ENCODE data around the gene HDGFL3.
"Not testable (repeated sequence)": the region's sequence is repeated elsewhere in the genome, so short reads cannot be mapped to it uniquely, and the experiment has no call there.

HDGFL3 gene
- long read RNA-seq, donor 1, full-length matches to known transcripts, result 24 of 42 reads
- long read RNA-seq, donor 1, partial matches to known transcripts, result 18 of 42 reads
- long read RNA-seq, donor 1, other reads (novel, unspliced or antisense), result 0 of 42 reads
- long read RNA-seq, donor 2, full-length matches to known transcripts, result 14 of 27 reads
- long read RNA-seq, donor 2, partial matches to known transcripts, result 13 of 27 reads
- long read RNA-seq, donor 2, other reads (novel, unspliced or antisense), result 0 of 27 reads
- long read RNA-seq, donor 3, full-length matches to known transcripts, result 13 of 22 reads
- long read RNA-seq, donor 3, partial matches to known transcripts, result 9 of 22 reads
- long read RNA-seq, donor 3, other reads (novel, unspliced or antisense), result 0 of 22 reads
- long read RNA-seq, donor 4, full-length matches to known transcripts, result 22 of 37 reads
- long read RNA-seq, donor 4, partial matches to known transcripts, result 15 of 37 reads
- long read RNA-seq, donor 4, other reads (novel, unspliced or antisense), result 0 of 37 reads
- long read RNA-seq, donor 5, full-length matches to known transcripts, result 22 of 36 reads
- long read RNA-seq, donor 5, partial matches to known transcripts, result 14 of 36 reads
- long read RNA-seq, donor 5, other reads (novel, unspliced or antisense), result 0 of 36 reads
- long read RNA-seq, donor 6, full-length matches to known transcripts, result 21 of 52 reads
- long read RNA-seq, donor 6, partial matches to known transcripts, result 31 of 52 reads
- long read RNA-seq, donor 6, other reads (novel, unspliced or antisense), result 0 of 52 reads
- long read RNA-seq, donor 7, result 0 reads
- long read RNA-seq, donor 8, full-length matches to known transcripts, result 26 of 50 reads
- long read RNA-seq, donor 8, partial matches to known transcripts, result 24 of 50 reads
- long read RNA-seq, donor 8, other reads (novel, unspliced or antisense), result 0 of 50 reads

GRCh38 chr15:83207660-83208366 lies at the start of gene HDGFL3:
Gene HDGFL3 (minus strand): TSS chr15:83207823. CDS start chr15:83207414, 409 bp downstream.
- DNase-seq, result peak; percentile 89

DNA sequence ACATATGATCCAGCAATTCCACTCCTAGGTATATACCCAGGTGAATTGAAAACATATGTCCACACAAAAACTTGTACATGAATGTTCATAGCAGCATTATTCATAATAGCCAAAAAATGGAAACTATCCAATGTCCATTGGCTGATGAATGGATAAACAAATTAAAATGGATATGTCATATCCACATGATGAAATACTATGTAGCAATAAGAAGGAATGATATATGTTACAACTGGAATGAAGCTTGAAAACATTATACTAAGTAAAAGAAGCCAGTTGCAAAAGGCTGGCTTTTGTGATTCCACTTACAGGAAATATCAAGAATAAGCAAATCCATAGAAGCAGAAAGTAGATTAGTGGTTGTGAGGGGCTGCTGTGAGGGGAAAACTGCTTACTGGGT lies 43.2 kb upstream of the HDGFL3 start:
- no peak for DNase-seq

DNA sequence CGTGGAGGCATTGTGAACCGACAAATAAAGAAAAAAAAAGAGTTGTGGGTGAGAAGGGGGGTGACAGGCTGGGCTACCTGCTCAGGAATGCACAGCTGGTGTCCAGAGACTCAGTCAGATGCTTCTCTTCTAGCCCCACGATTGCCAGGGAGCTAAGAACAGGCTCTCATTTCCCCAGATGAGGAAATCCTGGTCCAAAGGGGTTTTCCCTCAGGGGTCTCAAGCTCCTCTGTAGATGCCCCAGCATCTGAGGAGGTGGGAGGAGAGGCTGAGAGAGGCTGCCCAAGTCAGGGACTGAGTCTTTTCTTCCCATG lies 41.4 kb upstream of the HDGFL3 start:
- no peak for DNase-seq

DNA sequence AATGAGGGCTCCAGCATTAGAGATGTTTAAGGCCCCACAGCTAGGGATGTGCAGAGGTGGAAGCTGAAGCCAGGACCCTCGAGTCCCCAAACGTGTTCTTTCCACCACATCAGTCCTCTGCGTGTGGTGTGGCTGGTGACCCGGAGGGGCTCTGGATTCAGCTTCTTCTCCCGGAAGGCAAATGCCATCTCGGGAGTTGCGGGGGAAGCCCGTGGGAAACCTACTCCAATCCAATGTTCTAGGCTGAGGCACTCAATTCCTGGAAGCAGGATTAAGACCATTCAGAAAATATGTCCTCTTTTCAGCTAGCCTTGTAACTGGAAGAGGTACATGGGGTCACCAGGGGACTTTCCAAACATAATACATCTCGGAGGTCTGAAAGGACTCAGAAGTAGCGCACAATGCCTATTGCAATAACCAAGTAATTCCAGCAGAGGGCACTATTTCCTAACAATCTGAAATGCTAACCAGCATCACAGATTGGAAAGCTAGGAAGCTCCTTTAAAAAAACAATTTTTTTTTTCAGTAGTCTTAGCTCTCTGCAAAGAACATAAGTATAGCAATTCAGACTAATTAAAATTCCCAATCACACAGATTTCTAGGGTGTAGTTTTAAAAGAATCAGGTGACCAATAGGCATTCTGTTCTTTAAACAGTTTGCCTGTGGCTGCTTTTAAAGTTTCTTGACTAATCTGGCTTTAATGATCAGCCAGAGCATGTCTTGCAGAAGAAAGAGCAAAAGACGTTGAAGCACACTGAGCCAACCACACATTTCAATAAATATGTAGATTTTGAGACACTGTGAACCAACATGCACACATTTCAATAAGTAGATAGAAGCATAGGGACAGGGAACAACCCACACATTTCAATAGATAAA lies 40.8 kb upstream of the HDGFL3 start:
- DNase-seq, result peak; percentile 39

DNA sequence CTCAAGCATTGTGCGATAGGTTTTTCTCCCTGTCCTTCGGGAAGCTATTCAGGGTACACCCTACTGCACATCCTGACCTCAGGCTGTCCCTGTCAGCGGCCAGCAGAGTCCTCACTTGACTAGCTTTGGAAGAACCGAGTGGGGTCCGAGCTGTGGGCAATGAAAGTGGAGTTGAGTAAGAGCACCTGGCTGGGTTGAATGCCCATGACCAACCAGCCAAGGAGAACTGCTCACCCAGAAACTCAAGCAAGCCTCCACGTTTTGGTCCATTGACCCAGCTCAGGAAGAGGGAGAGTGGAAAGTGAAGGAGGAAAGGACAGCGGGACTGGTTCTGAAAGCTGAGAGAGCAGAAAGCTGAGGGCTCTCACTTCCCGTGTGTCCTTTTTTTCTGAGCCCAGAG lies 36.0 kb upstream of the HDGFL3 start:
- DNase-seq, result no peak

DNA sequence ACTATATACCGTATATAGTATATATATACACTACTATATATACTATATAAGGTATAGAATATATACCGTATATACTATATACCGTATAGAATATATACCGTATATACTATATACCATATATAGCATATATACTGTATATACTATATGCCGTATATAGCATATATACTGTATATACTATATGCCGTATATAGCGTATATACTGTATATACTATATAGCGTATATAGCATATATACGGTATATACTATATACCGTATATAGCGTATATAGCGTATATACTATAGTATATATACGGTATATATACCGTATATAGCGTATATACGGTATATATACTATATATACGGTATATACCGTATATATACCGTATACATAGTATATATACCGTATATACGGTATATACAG lies 22.6 kb upstream of the HDGFL3 start:
- DNase-seq, result no peak

GRCh38 chr15:83225449-83225848 lies 17.8 kb upstream of the HDGFL3 start:
- DNase-seq, result no peak

GRCh38 chr15:83221781-83222180 lies 14.2 kb upstream of the HDGFL3 start:
- not testable (repeated sequence) for DNase-seq

GRCh38 chr15:83219026-83219425 lies 11.4 kb upstream of the HDGFL3 start:
- no peak for DNase-seq

GRCh38 chr15:83215306-83215705 lies 7.7 kb upstream of the HDGFL3 start:
- no peak for DNase-seq

DNA sequence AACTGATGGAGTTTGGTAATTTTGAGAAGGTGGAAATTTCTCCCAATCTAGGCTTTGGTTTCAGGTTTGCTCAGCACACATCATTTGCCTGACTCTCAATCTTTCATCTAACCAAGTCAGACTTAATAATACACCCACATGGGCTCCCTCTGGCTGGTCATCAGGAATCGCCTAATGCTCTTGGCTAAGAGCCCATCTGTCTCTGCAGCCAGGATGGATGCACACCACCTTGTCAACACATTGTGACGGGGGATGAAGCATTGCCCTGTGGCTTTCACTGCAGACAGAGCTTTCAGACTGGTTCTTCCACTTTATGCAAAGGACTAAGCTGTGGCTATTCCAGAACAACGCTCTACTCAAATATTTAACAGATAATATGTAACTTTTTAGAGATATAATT lies 3.0 kb upstream of the HDGFL3 start:
- DNase-seq, result no peak

- no peak for DNase-seq
Measured at GRCh38 chr15:83209333-83209732, 1.7 kb upstream of the HDGFL3 start.

- no peak for DNase-seq
Measured at GRCh38 chr15:83208367-83208661, 691 bp upstream of the HDGFL3 start.

DNA sequence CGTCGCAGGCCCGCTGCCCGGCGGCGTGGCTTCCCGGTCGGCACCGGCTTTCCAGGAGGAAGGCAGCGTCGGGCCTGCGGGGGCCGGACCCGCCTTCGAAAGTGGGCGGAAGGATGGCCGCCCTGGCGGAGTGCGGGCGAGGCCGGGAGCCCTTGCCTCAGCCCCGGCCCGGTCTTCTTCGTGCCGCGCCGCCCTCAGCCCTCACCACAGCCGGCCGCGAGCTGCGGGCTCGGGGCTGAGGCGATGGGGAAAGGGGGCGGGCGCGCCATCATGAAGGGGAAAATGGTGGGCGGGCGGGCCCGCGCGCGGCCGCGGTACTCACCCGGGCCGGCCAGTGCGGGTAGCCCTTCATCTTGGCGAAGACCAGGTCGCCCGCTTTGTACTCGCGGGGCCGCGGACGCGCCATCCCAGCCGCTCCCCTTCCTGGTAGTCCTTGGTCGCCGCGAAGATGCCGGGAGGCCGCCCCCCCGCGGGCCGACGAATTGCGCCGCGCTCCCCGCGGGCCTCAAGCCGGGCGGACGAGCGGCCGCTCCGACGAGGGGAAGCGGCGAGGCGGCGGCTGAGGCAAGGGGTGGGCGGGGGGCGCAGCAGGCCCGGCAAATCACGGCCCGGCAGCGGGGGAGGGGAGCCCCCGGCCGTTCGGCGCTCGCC lies 489 bp downstream of the HDGFL3 start:
- DNase-seq, result peak; percentile 94

DNA sequence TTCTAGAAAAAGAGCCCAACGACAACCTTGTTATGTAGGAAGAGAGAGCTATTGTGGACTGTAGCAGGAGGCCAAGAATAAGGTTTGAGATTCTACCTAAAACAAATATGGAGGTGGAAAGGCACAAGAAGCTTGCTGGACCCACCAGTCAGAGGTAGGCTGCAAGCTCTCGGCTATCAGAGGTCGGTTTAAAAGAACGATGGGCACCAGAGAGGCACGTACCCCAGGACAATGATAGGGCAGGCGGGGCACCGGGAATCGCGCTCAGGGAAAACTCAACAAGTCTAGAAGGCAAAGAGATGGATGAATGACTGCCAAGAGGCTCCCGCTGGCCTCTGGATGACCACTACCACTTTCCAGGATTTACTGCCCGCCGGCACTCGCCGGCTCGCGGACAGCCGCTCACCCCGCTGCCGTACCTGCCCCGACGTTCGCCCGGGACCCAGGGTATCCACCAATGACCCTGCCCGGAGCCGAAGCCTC lies 1.1 kb downstream of the HDGFL3 start:
- DNase-seq, result peak; percentile 91

DNA sequence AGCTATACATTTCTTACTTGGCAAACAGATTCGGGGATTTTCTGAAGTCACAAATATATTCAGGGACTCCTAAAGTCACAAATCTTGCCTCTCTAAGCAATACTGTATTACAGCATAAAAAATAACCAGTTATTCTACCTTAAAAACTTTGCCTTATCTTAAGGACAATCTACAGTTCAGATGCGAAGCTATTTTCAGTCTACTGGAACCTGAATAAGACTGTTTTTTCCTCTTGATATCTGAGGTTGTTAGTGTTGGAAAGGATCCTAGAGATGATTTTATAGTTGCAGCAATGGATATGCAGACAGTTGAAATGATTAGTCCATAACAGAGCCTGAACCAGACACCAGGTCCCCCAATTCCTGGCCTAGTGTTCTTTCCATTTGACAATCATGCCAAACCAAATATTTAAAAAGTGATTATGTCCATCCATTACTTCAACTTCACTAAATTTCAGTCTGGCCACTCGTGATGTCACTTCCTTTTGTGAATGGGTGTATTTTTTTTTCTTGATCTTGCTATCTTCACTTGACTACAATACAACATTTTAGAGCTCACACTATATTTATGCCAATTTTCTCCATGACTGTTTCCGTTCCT lies 1.8 kb downstream of the HDGFL3 start:
- peak; percentile 9 for DNase-seq

DNA sequence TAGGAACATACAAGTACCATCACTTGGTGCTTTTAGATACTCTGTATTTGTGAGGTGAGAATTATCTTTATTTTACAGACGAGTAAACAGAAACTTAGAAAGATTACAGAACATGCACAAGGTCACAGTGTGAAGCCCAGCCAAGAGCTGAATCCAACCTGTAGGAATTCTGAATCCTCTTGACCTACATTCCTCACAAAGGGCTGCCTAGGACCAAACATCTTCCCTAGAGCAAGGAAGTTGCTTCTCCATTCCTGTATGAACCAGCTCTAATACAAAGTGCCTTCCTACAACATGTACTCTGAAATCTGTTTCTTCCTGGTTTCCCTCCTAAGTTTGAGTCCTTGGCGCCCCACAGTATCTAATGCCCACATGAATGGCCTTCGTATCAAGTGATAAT lies 2.9 kb downstream of the HDGFL3 start:
- DNase-seq, result no peak

- DNase-seq, result no peak
Measured at GRCh38 chr15:83203543-83203942, 4.1 kb downstream of the HDGFL3 start.

DNA sequence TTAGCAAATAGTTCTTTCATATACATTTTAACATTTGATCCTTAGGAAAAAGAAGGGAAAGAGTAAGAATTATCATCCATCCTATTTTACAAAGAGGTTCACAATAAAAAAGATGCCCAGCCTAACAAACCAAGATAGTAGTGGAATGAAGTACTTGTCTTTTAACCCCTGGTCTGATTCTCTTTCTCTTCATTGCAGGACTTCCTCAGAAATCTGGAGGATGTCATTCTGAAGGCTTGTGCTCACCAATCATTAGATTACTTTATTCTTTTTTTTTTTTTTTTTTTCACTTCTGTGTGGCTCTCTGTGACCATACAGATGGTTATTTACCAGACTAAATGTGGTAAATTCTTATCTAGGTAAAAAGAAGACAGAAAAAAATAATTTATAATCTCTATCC lies 7.0 kb downstream of the HDGFL3 start:
- no peak for DNase-seq

GRCh38 chr15:83200162-83200561 lies 7.5 kb downstream of the HDGFL3 start:
- no peak for DNase-seq

DNA sequence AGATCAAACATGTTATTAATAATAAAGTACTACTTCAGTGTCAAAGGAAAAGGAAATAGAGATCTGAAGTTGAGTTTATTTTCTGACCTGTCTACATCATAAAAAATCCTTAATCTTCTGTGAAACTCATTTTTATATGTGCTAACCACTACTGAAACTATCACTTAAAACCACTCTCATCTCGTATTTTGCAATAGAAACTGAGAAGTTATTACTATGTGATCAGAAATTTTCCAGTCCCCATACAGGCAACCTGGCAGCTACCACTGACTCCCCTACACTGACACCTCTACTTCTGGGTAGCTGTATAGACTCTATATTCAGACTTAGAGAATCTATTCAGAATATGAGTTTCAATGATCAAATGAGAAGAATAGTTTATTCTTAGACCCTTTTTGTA lies 8.3 kb downstream of the HDGFL3 start:
- no peak for DNase-seq

Data from right kidney (tissue), 9 donors.